Neutrophil (primary cell): ENCODE results near the gene PDLIM7.

Source experiments
- H3K27ac ChIP-seq: fragments of 200-600 bp; sonication (generic); 2 replicates; pipeline ENCODE4 v1.5.1; 2016; ENCODE audit warnings: mild to moderate bottlenecking, moderate library complexity
- H3K27me3 ChIP-seq: fragments of 200-600 bp; sonication (generic); 2 replicates; pipeline ENCODE4 v1.6.0; 2016; ENCODE audit warnings: mild to moderate bottlenecking
- H3K36me3 ChIP-seq: fragments of 200-600 bp; sonication (generic); 2 replicates; pipeline ENCODE4 v1.5.1; 2017
- H3K4me1 ChIP-seq, 2 experiments: fragments of 200-600 bp in 1 of 2; sonication (generic) in 1 of 2; 1 replicate in 1 of 2; 2 replicates in 1 of 2; pipeline versions ENCODE4 v1.5.1 to v1.6.1; 2013 to 2016; ENCODE audit warnings: low read depth in 1 of 2, low read length in 1 of 2, mild to moderate bottlenecking in 1 of 2, moderate library complexity in 1 of 2; ENCODE audit not compliant: control insufficient read depth in 1 of 2, insufficient read depth in 1 of 2
- H3K4me3 ChIP-seq, 2 experiments: fragments of 200-600 bp in 1 of 2; sonication (generic) in 1 of 2; 1 replicate in 1 of 2; 2 replicates in 1 of 2; pipeline ENCODE4 v1.5.1; 2013 to 2016; ENCODE audit warnings: low read depth in 1 of 2, low read length in 1 of 2, mild to moderate bottlenecking in 1 of 2, moderate library complexity in 1 of 2
- H3K9me3 ChIP-seq: fragments of 200-600 bp; sonication (generic); 2 replicates; pipeline ENCODE4 v1.5.1; 2016
- TF ChIP-seq, protein P1 (sequence below): fragments of 200-600 bp; sonication (generic); IDR thresholded peaks from 2 replicates; pipeline ENCODE4 v1.5.1; 2016; ENCODE audit warnings: antibody characterized with exemption

The PDLIM7 gene

DNA sequence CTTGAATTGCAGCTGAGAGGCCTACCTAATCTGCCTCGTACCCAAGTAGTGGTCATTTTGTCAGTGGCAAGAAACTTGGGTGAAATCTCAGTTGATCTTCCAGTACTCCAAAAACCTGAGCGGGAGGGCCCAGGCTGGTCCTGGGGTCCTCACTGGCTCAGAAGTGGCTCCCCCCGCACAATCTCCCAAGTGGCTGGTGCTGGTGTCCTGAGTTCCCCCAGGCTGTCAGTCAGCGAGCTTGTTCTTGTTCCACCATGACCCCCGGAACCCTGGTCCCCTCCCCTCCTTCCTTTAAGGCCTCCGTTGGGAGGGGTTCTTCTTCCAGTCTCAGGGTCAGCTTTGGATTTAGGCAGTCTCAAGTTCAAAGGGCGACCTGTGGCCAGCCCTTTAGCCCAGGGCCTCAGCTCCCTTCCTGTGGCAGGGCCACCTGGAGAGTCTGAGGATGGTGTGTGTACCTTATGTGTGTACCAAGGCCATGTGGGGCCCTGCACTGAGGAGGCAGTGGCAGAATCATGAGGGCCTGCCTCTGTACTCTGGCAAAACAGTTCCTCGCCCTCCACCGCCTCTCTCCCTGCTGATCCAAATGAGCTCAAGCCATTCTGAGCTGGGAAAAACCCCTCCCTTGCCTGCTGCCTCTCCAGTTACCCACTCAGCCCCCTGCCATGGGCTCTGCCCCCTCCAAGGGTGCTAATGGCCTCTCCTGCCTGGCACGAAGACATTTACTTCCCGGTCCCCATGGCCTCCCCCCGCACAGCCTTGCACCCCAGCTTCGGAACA lies 19.5 kb downstream of the PDLIM7 start:
- H3K27ac ChIP-seq, result peak overlapping the region; percentile 82
- H3K27me3 ChIP-seq, result peaks cover 29% of the 10 kb centered on the region
- H3K36me3 ChIP-seq, result peaks cover 48% of the 10 kb centered on the region
- H3K4me3 ChIP-seq, result peak overlapping the region in 1 of 2 experiments; percentile 28
- TF ChIP-seq, protein P1, sequence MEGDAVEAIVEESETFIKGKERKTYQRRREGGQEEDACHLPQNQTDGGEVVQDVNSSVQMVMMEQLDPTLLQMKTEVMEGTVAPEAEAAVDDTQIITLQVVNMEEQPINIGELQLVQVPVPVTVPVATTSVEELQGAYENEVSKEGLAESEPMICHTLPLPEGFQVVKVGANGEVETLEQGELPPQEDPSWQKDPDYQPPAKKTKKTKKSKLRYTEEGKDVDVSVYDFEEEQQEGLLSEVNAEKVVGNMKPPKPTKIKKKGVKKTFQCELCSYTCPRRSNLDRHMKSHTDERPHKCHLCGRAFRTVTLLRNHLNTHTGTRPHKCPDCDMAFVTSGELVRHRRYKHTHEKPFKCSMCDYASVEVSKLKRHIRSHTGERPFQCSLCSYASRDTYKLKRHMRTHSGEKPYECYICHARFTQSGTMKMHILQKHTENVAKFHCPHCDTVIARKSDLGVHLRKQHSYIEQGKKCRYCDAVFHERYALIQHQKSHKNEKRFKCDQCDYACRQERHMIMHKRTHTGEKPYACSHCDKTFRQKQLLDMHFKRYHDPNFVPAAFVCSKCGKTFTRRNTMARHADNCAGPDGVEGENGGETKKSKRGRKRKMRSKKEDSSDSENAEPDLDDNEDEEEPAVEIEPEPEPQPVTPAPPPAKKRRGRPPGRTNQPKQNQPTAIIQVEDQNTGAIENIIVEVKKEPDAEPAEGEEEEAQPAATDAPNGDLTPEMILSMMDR, result no peak
- no peaks in the 10 kb centered on the region for H3K9me3 ChIP-seq
- peaks cover 38 to 53% of the 10 kb centered on the region in 2 experiments for H3K4me1 ChIP-seq

GRCh38 chr5:177476531-177477233 lies 20.7 kb downstream of the PDLIM7 start:
- Histone ChIP-seq H3K9me3 (no peaks in the 10 kb centered on the region), H3K4me3 (no peak overlapping the region), H3K36me3 (peaks cover 37% of the 10 kb centered on the region), H3K27ac (no peak overlapping the region), H3K4me1 (peaks cover 48 to 65% of the 10 kb centered on the region in 2 experiments), H3K27me3 (peaks cover 41% of the 10 kb centered on the region)
- TF ChIP-seq, protein P1, result no peak

DNA sequence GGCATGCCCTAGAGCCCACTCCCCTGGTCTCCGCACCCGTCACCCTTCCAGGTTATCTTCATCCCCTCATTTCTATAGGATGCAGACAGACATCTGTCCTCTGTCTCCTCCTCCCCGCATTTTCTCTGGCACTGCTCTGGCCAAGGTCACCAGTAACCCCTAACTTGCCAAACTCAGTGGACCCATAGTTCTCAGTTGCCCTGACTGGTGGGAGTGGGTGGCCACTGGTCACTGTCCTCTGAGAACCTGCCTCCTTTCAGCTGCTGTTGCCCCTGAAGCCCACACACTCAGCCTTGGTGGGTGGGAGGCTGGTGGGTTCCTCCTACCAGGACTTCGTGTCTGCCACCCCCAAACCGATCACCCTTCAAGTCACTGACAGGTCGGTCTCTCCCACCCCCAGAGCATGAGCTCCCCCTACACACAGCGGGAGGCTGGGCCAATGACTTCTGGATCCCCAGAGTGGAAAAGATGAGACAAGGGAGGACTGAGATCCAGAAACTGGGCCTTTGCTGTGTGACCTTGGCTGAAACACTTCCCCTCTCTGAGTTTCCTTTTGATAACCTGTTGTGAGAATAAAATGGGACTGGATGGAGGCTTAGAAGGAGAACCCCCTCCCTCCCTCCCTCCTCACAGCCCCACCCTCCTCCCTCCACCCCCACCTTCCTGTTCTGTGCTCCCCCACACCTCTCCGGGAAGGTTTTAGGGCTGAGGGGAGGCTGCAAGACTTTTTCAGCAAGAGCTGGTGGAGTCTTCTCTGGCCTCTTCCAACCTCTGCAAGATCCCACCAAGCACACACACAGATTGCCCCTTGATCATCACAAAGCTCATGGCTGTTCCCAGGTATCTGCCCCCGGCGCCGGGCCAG lies 21.6 kb downstream of the PDLIM7 start:
- Histone ChIP-seq H3K4me3 (no peak overlapping the region), H3K36me3 (peaks cover 30% of the 10 kb centered on the region), H3K4me1 (peaks cover 51 to 72% of the 10 kb centered on the region in 2 experiments), H3K9me3 (no peaks in the 10 kb centered on the region), H3K27me3 (peaks cover 50% of the 10 kb centered on the region), H3K27ac (no peak overlapping the region)
- TF ChIP-seq, protein P1, result no peak

GRCh38 chr5:177474846-177475562 lies 22.4 kb downstream of the PDLIM7 start:
- TF ChIP-seq, protein P1, result no peak
- no peaks in the 10 kb centered on the region for H3K9me3 ChIP-seq
- peaks cover 28% of the 10 kb centered on the region for H3K36me3 ChIP-seq
- H3K4me3 ChIP-seq, result peak overlapping the region in 1 of 2 experiments; percentile 28
- H3K27ac ChIP-seq, result no peak overlapping the region
- H3K4me1 ChIP-seq, result peaks cover 50 to 71% of the 10 kb centered on the region in 2 experiments
- H3K27me3 ChIP-seq, result peaks cover 58% of the 10 kb centered on the region

GRCh38 chr5:177474002-177474476 lies 23.4 kb downstream of the PDLIM7 start:
- Histone ChIP-seq H3K27ac (no peak overlapping the region), H3K9me3 (no peaks in the 10 kb centered on the region), H3K4me1 (peaks cover 40 to 61% of the 10 kb centered on the region in 2 experiments), H3K36me3 (peaks cover 19% of the 10 kb centered on the region), H3K27me3 (peaks cover 66% of the 10 kb centered on the region), H3K4me3 (no peak overlapping the region)
- TF ChIP-seq, protein P1, result no peak
